HCT116 (cell line): Measurements from ENCODE around the gene MED9.

Experiments
- CTCF ChIP-seq, 3 experiments: fragments of 200-600 bp in 1 of 3; sonication (generic) in 1 of 3; IDR thresholded peaks in 2 of 3; conservative IDR thresholded peaks in 1 of 3; 2 replicates each; pipeline ENCODE4 v1.5.1; 2012 to 2017; ENCODE audit warnings: low read depth in 2 of 3, low read length in 2 of 3, antibody characterized with exemption in 1 of 3, borderline replicate concordance in 1 of 3, control low read depth in 1 of 3, mild to moderate bottlenecking in 1 of 3, mixed read lengths in 1 of 3, mixed run types in 1 of 3, moderate library complexity in 1 of 3; ENCODE audit not compliant: insufficient read depth in 1 of 3
- EGR1 ChIP-seq: IDR thresholded peaks from 2 replicates; pipeline ENCODE4 v1.6.1; 2012; ENCODE audit warnings: low read depth
- EZH2 ChIP-seq: fragments of 200-600 bp; sonication (generic); IDR thresholded peaks from 2 replicates; pipeline ENCODE4 v1.6.1; 2017; ENCODE audit warnings: antibody characterized with exemption, mixed run types
- FOSL1 ChIP-seq: IDR thresholded peaks from 2 replicates; pipeline ENCODE4 v1.6.1; 2012; ENCODE audit warnings: low read depth
- POLR2A ChIP-seq: IDR thresholded peaks from 2 replicates; pipeline ENCODE4 v1.7.0; 2011; ENCODE audit warnings: borderline replicate concordance; ENCODE audit not compliant: insufficient read depth, insufficient read length; ENCODE audit errors: extremely low read depth
- POLR2AphosphoS5 ChIP-seq: IDR thresholded peaks from 2 replicates; pipeline ENCODE4 v1.6.1; 2011; ENCODE audit warnings: mild to moderate bottlenecking, low read depth, low read length, moderate library complexity
- SP1 ChIP-seq: IDR thresholded peaks from 2 replicates; pipeline ENCODE4 v1.6.1; 2012; ENCODE audit warnings: low read depth

DNA sequence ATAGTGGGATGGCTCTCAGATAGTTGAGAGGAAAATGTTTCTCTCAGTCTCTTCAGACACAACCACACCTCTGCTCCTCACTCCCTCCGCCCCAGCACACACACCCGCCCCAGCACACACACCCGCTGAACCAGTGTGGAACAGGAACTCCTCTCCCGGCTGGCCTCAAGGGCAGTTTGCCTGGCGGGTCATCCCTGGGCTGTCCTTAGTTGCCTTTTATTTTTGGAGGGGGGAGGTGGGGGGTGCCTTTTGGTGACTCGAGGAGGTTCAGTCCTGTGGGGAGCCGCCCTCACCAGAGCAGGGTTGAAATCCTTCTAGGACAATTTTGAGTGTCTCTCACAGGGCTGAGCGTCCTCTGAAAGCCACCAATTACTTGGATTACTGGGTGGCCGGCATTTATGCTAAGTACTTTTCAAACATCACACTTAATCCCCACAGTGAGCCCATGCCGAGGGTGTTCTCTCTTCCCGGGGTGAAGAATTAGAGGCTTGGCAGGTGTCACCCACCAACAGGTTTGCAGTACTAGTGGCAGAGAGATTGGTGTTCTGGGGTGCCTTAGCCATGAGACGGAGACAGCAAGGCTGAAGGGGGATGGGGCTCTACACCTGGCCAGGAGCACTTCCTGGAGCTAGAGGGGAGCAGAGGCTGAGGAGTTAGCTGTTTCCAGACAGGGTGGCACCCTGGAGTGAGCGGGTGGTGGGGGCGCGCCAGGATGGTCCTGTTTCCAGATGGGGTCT, 16.6 kb downstream of the MED9 start:
- TF ChIP-seq POLR2AphosphoS5 = no peak
- TF ChIP-seq CTCF (IDR thresholded peaks at IDR 0.05 in 2 of 3, conservative IDR thresholded peaks at IDR 0.05 in 1 of 3; ENCODE audit: borderline replicate concordance in 1 of 3, insufficient read depth in 1 of 3, low read depth in 2 of 3, low read length in 2 of 3) = no peak
- no peak for TF ChIP-seq POLR2A
- TF ChIP-seq EGR1 = no peak
- TF ChIP-seq SP1 = no peak
- no peak for TF ChIP-seq FOSL1
- TF ChIP-seq EZH2 = no peak
